Mesenchymal stem cell (in vitro differentiated cells and primary cell): ENCODE measurements around the gene TACSTD2.
A peak's percentile ranks its signal among the peaks of the same experiment; 100 is the strongest.
"Not testable (repeated sequence)": the region's sequence is repeated elsewhere in the genome, so short reads cannot be mapped to it uniquely, and the experiment has no call there.

Experiments used
- DNase-seq: peaks from one replicate; pipeline ENCODE4 v3.0.0-alpha.2; 2013
- H2AFZ ChIP-seq: one replicate; pipeline ENCODE4 v1.6.1; 2013; ENCODE audit warnings: low read depth, mild to moderate bottlenecking, control low read depth, inconsistent platforms, low read length, moderate library complexity
- H2AK5ac ChIP-seq: 2 replicates; pipeline ENCODE4 v1.6.1; 2013; ENCODE audit warnings: low read length, moderate library complexity, mild to moderate bottlenecking, inconsistent platforms; ENCODE audit not compliant: severe bottlenecking
- H2BK120ac ChIP-seq: one replicate; pipeline ENCODE4 v1.6.1; 2013; ENCODE audit warnings: low read depth, mild to moderate bottlenecking, inconsistent platforms, low read length, moderate library complexity
- H2BK12ac ChIP-seq, 2 experiments: one replicate each; pipeline ENCODE4 v1.6.1; 2013; ENCODE audit warnings: inconsistent platforms in 2 of 2, low read length in 2 of 2, mild to moderate bottlenecking in 2 of 2, moderate library complexity in 2 of 2, control low read depth in 1 of 2
- H2BK15ac ChIP-seq: one replicate; pipeline ENCODE4 v1.6.1; 2013; ENCODE audit warnings: mild to moderate bottlenecking, low read depth, inconsistent platforms; ENCODE audit not compliant: poor library complexity, severe bottlenecking
- H2BK5ac ChIP-seq: 2 replicates; pipeline ENCODE4 v1.6.1; 2013; ENCODE audit warnings: low read depth, mild to moderate bottlenecking, low read length, control low read depth, inconsistent platforms; ENCODE audit not compliant: poor library complexity, severe bottlenecking
- H3K14ac ChIP-seq, 2 experiments: one replicate each; pipeline ENCODE4 v1.6.1; 2013; ENCODE audit warnings: inconsistent platforms in 2 of 2, low read length in 2 of 2, control low read depth in 1 of 2, mild to moderate bottlenecking in 1 of 2, moderate library complexity in 1 of 2
- H3K18ac ChIP-seq, 2 experiments: one replicate each; pipeline ENCODE4 v1.6.1; 2013; ENCODE audit warnings: inconsistent platforms in 2 of 2, low read length in 2 of 2, control low read depth in 1 of 2, low read depth in 1 of 2, mild to moderate bottlenecking in 1 of 2
- H3K23ac ChIP-seq, 2 experiments: one replicate each; pipeline ENCODE4 v1.6.1; 2013; ENCODE audit warnings: inconsistent platforms in 2 of 2, low read length in 2 of 2, mild to moderate bottlenecking in 2 of 2, moderate library complexity in 2 of 2, control low read depth in 1 of 2
- H3K27ac ChIP-seq: 2 replicates; pipeline ENCODE4 v1.5.1; 2013; ENCODE audit warnings: mild to moderate bottlenecking, moderate library complexity, low read length, control low read depth, inconsistent platforms; ENCODE audit not compliant: poor library complexity, severe bottlenecking
- H3K27me3 ChIP-seq, 2 experiments: 2 replicates each; pipeline versions ENCODE4 v1.6.1 to v1.7.0; 2013; ENCODE audit warnings: low read length in 2 of 2, mild to moderate bottlenecking in 2 of 2, moderate library complexity in 2 of 2, control low read depth in 1 of 2, inconsistent platforms in 1 of 2; ENCODE audit not compliant: control insufficient read depth in 1 of 2, insufficient read depth in 1 of 2
- H3K36me3 ChIP-seq, 2 experiments: 2 replicates each; pipeline versions ENCODE4 v1.6.1 to v1.7.0; 2013; ENCODE audit warnings: low read length in 2 of 2, control low read depth in 1 of 2, inconsistent platforms in 1 of 2, low read depth in 1 of 2, mild to moderate bottlenecking in 1 of 2; ENCODE audit not compliant: insufficient read depth in 2 of 2, control insufficient read depth in 1 of 2
- H3K4ac ChIP-seq, 2 experiments: one replicate each; pipeline ENCODE4 v1.6.1; 2013; ENCODE audit warnings: inconsistent platforms in 2 of 2, low read length in 2 of 2, mild to moderate bottlenecking in 2 of 2, moderate library complexity in 2 of 2, control low read depth in 1 of 2, low read depth in 1 of 2
- H3K4me1 ChIP-seq: 2 replicates; pipeline ENCODE4 v1.6.1; 2013; ENCODE audit warnings: low read depth, low read length, control low read depth; ENCODE audit not compliant: control insufficient read depth, insufficient read depth
- H3K4me2 ChIP-seq: 2 replicates; pipeline ENCODE4 v1.6.1; 2013; ENCODE audit warnings: low read length, mild to moderate bottlenecking, inconsistent platforms; ENCODE audit not compliant: poor library complexity, severe bottlenecking
- H3K4me3 ChIP-seq, 2 experiments: 2 replicates each; pipeline versions ENCODE4 v1.5.1 to v1.7.0; 2013; ENCODE audit warnings: low read length in 2 of 2, mild to moderate bottlenecking in 2 of 2, control low read depth in 1 of 2, low read depth in 1 of 2; ENCODE audit not compliant: insufficient read depth in 1 of 2
- H3K79me1 ChIP-seq: replicated peaks from 2 replicates; pipeline ENCODE4 v1.6.1; 2013; ENCODE audit warnings: mild to moderate bottlenecking, control low read depth, low read length, inconsistent platforms; ENCODE audit not compliant: poor library complexity, severe bottlenecking
- H3K9ac ChIP-seq: 2 replicates; pipeline ENCODE4 v1.7.0; 2013; ENCODE audit warnings: mild to moderate bottlenecking, low read length, moderate library complexity
- H3K9me3 ChIP-seq: 2 replicates; pipeline ENCODE4 v1.7.0; 2013; ENCODE audit warnings: mild to moderate bottlenecking, low read length; ENCODE audit not compliant: control insufficient read depth
- H4K8ac ChIP-seq: one replicate; pipeline ENCODE4 v1.6.1; 2013; ENCODE audit warnings: inconsistent platforms, mild to moderate bottlenecking, low read length, moderate library complexity
- H4K91ac ChIP-seq: one replicate; pipeline ENCODE4 v1.6.1; 2013; ENCODE audit warnings: mild to moderate bottlenecking, low read length, inconsistent platforms
- WGBS: methylation state at CpG from one replicate; pipeline ENCODE4 v1.1.7; 2013; ENCODE audit warnings: mixed read lengths; 5-methylcytosine and 5-hydroxymethylcytosine counted together

The TACSTD2 gene

GRCh38 chr1:58549291-58549690, 27.8 kb downstream of the TACSTD2 start:
- not testable (repeated sequence) for H2BK15ac ChIP-seq, H3K27me3 ChIP-seq, H3K9ac ChIP-seq, H2AK5ac ChIP-seq, H3K14ac ChIP-seq, H3K4me2 ChIP-seq, H3K9me3 ChIP-seq, DNase-seq, H3K18ac ChIP-seq, H4K91ac ChIP-seq, H3K4ac ChIP-seq, H3K23ac ChIP-seq, H2BK12ac ChIP-seq, H4K8ac ChIP-seq, H3K36me3 ChIP-seq, H3K4me3 ChIP-seq, H3K79me1 ChIP-seq, H3K4me1 ChIP-seq, H2BK5ac ChIP-seq, H2BK120ac ChIP-seq, H3K27ac ChIP-seq, H2AFZ ChIP-seq
- 86% methylated on average over 4 of the region's 6 CpGs for WGBS

- H3K27me3 ChIP-seq, result no peaks in the 10 kb centered on the region
Measured at GRCh38 chr1:58548371-58548770, 28.7 kb downstream of the TACSTD2 start.

GRCh38 chr1:58546520-58547308, 30.3 kb downstream of the TACSTD2 start, which contains the start of gene OMA1:
TSS of gene OMA1 (minus strand) at chr1:58546726. CDS start at chr1:58539294, 7,432 bp downstream.
- no peaks in the 10 kb centered on the region for H3K36me3 ChIP-seq
- no peak within 1 kb of the TSS for H2BK12ac ChIP-seq
- peak within 1 kb of the TSS; percentile 93 for H3K9ac ChIP-seq
- H3K18ac ChIP-seq, result peak within 1 kb of the TSS; percentile 79 to 95
- peaks cover 8% of the 10 kb centered on the region for H3K79me1 ChIP-seq
- H3K27ac ChIP-seq, result peak within 1 kb of the TSS; percentile 87
- H2BK5ac ChIP-seq, result peak within 1 kb of the TSS; percentile 61
- H3K23ac ChIP-seq, result no peak within 1 kb of the TSS
- H3K27me3 ChIP-seq, result no peaks in the 10 kb centered on the region
- no peak within 1 kb of the TSS for H3K14ac ChIP-seq
- peak within 1 kb of the TSS; percentile 92 for H2BK15ac ChIP-seq
- peak within 1 kb of the TSS; percentile 85 for H4K8ac ChIP-seq
- peak within 1 kb of the TSS; percentile 95 for H4K91ac ChIP-seq
- peak within 1 kb of the TSS; percentile 79 to 81 for H3K4me3 ChIP-seq
- peak within 1 kb of the TSS; percentile 69 for H2AK5ac ChIP-seq
- peak within 1 kb of the TSS; percentile 86 for H3K4me2 ChIP-seq
- peak within 1 kb of the TSS; percentile 94 for H2BK120ac ChIP-seq
- H2AFZ ChIP-seq, result no peak within 1 kb of the TSS
- peaks cover 7% of the 10 kb centered on the region for H3K4me1 ChIP-seq
- 2% methylated on average over 42 of the region's 46 CpGs for WGBS
- no peaks in the 10 kb centered on the region for H3K9me3 ChIP-seq
- DNase-seq, result peak; percentile 97
- H3K4ac ChIP-seq, result peak within 1 kb of the TSS; percentile 17 to 71

More at GRCh38 chr1:58548371-58548770, 28.7 kb downstream of the TACSTD2 start:
- Histone ChIP-seq H3K4ac (no peak overlapping the region), H3K9ac (no peak overlapping the region), H3K79me1 (peaks cover 6% of the 10 kb centered on the region), H3K27ac (no peak overlapping the region), H4K91ac (no peak overlapping the region), H2BK15ac (no peak overlapping the region), H3K4me1 (peaks cover 7% of the 10 kb centered on the region), H3K14ac (no peak overlapping the region), H2BK5ac (no peak overlapping the region), H3K36me3 (no peaks in the 10 kb centered on the region), H3K4me3 (no peak overlapping the region), H4K8ac (no peak overlapping the region), H3K9me3 (no peaks in the 10 kb centered on the region), H3K4me2 (no peak overlapping the region), H2BK120ac (no peak overlapping the region), H3K18ac (no peak overlapping the region), H2BK12ac (no peak overlapping the region), H2AK5ac (peak overlapping the region; percentile 31), H3K23ac (no peak overlapping the region), H2AFZ (no peak overlapping the region)
- peak; percentile 6 for DNase-seq
- 66% methylated on average over 1 of the region's 2 CpGs for WGBS

DNA sequence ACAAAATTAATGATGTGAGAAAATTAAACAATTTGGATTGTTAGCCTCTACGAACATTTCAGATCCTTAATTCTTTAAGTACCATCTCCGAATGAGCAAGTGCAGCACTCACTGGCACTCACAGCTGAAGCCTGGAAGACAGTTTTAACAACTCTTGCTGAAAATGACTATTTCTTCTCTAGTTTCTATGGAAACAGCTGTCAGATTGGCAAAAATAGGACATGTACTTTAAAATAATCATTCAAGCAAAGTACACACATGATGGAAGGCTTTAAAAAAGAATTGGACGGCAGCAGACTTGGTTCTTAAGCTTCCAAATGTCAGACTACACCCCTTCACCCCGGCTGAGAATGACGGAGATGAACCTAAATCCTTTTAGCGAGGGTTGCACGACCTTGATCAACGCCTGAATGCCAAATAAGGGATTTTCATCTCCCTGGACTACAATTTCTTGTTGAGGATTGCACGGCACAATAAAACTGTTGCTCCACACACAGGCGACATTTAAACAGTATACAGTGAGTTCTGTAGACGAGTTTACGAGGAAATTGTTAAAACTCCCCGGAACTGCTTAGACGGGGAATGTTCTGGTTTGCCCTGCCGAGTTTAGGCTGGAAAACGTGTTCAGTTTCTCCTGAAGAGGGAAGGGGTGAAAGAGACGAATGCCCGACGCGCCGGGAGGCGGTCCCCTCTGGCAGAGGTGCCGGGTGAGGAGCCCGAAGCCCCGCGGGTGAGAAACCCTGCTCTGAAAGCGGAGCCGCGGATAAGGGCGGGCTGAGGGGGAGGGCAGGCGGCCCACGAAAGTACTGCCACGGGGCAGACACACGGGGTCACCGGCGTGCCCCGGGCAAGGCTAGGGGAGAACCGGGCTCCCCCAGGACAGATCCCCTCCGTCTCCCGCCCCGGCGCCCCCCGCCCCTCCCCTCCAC, 31.2 kb downstream of the TACSTD2 start:
- peaks cover 8% of the 10 kb centered on the region for H3K79me1 ChIP-seq
- H3K23ac ChIP-seq, result no peak overlapping the region
- peak overlapping the region; percentile 92 for H2BK15ac ChIP-seq
- peak overlapping the region; percentile 93 for H3K9ac ChIP-seq
- H3K4ac ChIP-seq, result peak overlapping the region in 1 of 2 experiments; percentile 71
- H3K4me1 ChIP-seq, result peaks cover 7% of the 10 kb centered on the region
- peak overlapping the region; percentile 79 to 95 for H3K18ac ChIP-seq
- peak overlapping the region; percentile 86 for H3K4me2 ChIP-seq
- peak overlapping the region; percentile 85 for H4K8ac ChIP-seq
- no peaks in the 10 kb centered on the region for H3K36me3 ChIP-seq
- no peaks in the 10 kb centered on the region for H3K9me3 ChIP-seq
- peak overlapping the region; percentile 61 for H2BK5ac ChIP-seq
- peak overlapping the region; percentile 94 for H2BK120ac ChIP-seq
- H4K91ac ChIP-seq, result peak overlapping the region; percentile 95
- no peaks in the 10 kb centered on the region for H3K27me3 ChIP-seq
- WGBS, result 3% methylated on average over 17 of the region's 43 CpGs
- no peak overlapping the region for H3K14ac ChIP-seq
- H2BK12ac ChIP-seq, result no peak overlapping the region
- H2AFZ ChIP-seq, result no peak overlapping the region
- H3K27ac ChIP-seq, result peak overlapping the region; percentile 87
- DNase-seq, result peak; percentile 85
- H2AK5ac ChIP-seq, result peak overlapping the region; percentile 69
- peak overlapping the region; percentile 79 to 81 for H3K4me3 ChIP-seq
